Stomach (tissue), 4 donors: ENCODE data around the gene PWP2.

Experiments used
- EP300 ChIP-seq: sonication (generic); formaldehyde crosslinking; IDR thresholded peaks from one replicate; pipeline ENCODE4 v1.6.1; 2017; ENCODE audit warnings: antibody characterized with exemption
- POLR2A ChIP-seq, 4 donors: fragments of 450-650 bp; IDR thresholded peaks; one replicate each; pipeline ENCODE4 v1.6.1; 2016; ENCODE audit warnings: antibody characterized with exemption in 4 of 4, control low read depth in 2 of 4, mild to moderate bottlenecking in 1 of 4, moderate library complexity in 1 of 4
- POLR2AphosphoS5 ChIP-seq, 3 donors: sonication (generic); formaldehyde crosslinking; IDR thresholded peaks; one replicate each; pipeline ENCODE4 v1.6.1; 2016; ENCODE audit warnings: antibody characterized with exemption in 3 of 3
- TF ChIP-seq, protein P1 (sequence below), 7 experiments: fragments of 450-650 bp in 4 of 7; fragments of 200-600 bp in 3 of 7; sonication (generic) in 3 of 7; IDR thresholded peaks; one replicate each; pipeline ENCODE4 v1.5.1; 2016 to 2019; ENCODE audit warnings: antibody characterized with exemption in 7 of 7, control low read depth in 2 of 7, mild to moderate bottlenecking in 1 of 7

- no peak for TF ChIP-seq EP300
- TF ChIP-seq POLR2A (IDR thresholded peaks at IDR 0.05): no peak
- TF ChIP-seq, protein P1, sequence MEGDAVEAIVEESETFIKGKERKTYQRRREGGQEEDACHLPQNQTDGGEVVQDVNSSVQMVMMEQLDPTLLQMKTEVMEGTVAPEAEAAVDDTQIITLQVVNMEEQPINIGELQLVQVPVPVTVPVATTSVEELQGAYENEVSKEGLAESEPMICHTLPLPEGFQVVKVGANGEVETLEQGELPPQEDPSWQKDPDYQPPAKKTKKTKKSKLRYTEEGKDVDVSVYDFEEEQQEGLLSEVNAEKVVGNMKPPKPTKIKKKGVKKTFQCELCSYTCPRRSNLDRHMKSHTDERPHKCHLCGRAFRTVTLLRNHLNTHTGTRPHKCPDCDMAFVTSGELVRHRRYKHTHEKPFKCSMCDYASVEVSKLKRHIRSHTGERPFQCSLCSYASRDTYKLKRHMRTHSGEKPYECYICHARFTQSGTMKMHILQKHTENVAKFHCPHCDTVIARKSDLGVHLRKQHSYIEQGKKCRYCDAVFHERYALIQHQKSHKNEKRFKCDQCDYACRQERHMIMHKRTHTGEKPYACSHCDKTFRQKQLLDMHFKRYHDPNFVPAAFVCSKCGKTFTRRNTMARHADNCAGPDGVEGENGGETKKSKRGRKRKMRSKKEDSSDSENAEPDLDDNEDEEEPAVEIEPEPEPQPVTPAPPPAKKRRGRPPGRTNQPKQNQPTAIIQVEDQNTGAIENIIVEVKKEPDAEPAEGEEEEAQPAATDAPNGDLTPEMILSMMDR (IDR thresholded peaks at IDR 0.05): no peak
- peak in 1 of 3 donors; percentile 12 for TF ChIP-seq POLR2AphosphoS5 (IDR thresholded peaks at IDR 0.05)
Measured at GRCh38 chr21:44083631-44084291, 23.4 kb upstream of the PWP2 start.
